ENCODE measurements around the gene SMIM44. TPM values are rescaled to one million over a fixed set of nuclear protein-coding genes. Genes with fewer than 3 reads are reported as not detected.

SMIM44 gene
- total and polyA plus RNA-seq, 2 donors (not counting 1 experiment from before 2014, with no cell fraction given): not detected

GRCh38 chr19:3477506-3477905 lies 5.7 kb downstream of the SMIM44 start:
- no peak for DNase-seq (ENCODE audit: low read depth in 2 of 2)
- Histone ChIP-seq H3K4me1 (ENCODE audit: control insufficient read depth, extremely low read depth, insufficient read depth, low read length) (no peaks in the 10 kb centered on the region), H3K9ac (ENCODE audit: insufficient read depth, low read length) (no peak overlapping the region), H3K27ac (ENCODE audit: insufficient read depth, low read length) (no peak overlapping the region), H3K36me3 (ENCODE audit: control insufficient read depth, insufficient read depth, low read length) (no peaks in the 10 kb centered on the region), H4K20me1 (ENCODE audit: control insufficient read depth, extremely low read depth, insufficient read depth, low read length) (no peaks in the 10 kb centered on the region), H3K79me2 (ENCODE audit: control insufficient read depth, insufficient read depth, low read length) (no peaks in the 10 kb centered on the region), H3K4me2 (ENCODE audit: extremely low read depth, insufficient read depth, low read length) (no peak overlapping the region), H3K27me3 (ENCODE audit: control insufficient read depth, insufficient read depth, low read length) (peaks cover 12% of the 10 kb centered on the region), H2AFZ (ENCODE audit: low read length) (no peak overlapping the region), H3K9me3 (ENCODE audit: control insufficient read depth, insufficient read depth, low read depth, low read length) (no peaks in the 10 kb centered on the region), H3K4me3 (replicated peaks in 1 of 4; ENCODE audit: control extremely low read depth in 1 of 4, insufficient read depth in 1 of 4, low read depth in 3 of 4, low read length in 4 of 4) (no peak overlapping the region)
- no peak for TF ChIP-seq EZH2 (IDR thresholded peaks at IDR 0.05; ENCODE audit: low read length, missing control alignments)
- no peak for TF ChIP-seq CTCF (conservative IDR thresholded peaks at IDR 0.05 in 1 of 2, IDR thresholded peaks at IDR 0.05 in 1 of 2; ENCODE audit: low read depth in 1 of 2, low read length in 2 of 2)

GRCh38 chr19:3476830-3477229 lies 6.4 kb downstream of the SMIM44 start:
- Histone ChIP-seq H3K4me1 (ENCODE audit: control insufficient read depth, extremely low read depth, insufficient read depth, low read length) (peaks cover 3% of the 10 kb centered on the region), H3K27me3 (ENCODE audit: control insufficient read depth, insufficient read depth, low read length) (peaks cover 6% of the 10 kb centered on the region), H2AFZ (ENCODE audit: low read length) (no peak overlapping the region), H3K27ac (ENCODE audit: insufficient read depth, low read length) (no peak overlapping the region), H3K9me3 (ENCODE audit: control insufficient read depth, insufficient read depth, low read depth, low read length) (no peaks in the 10 kb centered on the region), H4K20me1 (ENCODE audit: control insufficient read depth, extremely low read depth, insufficient read depth, low read length) (no peaks in the 10 kb centered on the region), H3K4me2 (ENCODE audit: extremely low read depth, insufficient read depth, low read length) (no peak overlapping the region), H3K36me3 (ENCODE audit: control insufficient read depth, insufficient read depth, low read length) (no peaks in the 10 kb centered on the region), H3K4me3 (replicated peaks in 1 of 4; ENCODE audit: control extremely low read depth in 1 of 4, insufficient read depth in 1 of 4, low read depth in 3 of 4, low read length in 4 of 4) (no peak overlapping the region), H3K9ac (ENCODE audit: insufficient read depth, low read length) (no peak overlapping the region), H3K79me2 (ENCODE audit: control insufficient read depth, insufficient read depth, low read length) (no peaks in the 10 kb centered on the region)
- TF ChIP-seq EZH2 (IDR thresholded peaks at IDR 0.05; ENCODE audit: low read length, missing control alignments) (no peak), CTCF (conservative IDR thresholded peaks at IDR 0.05 in 1 of 2, IDR thresholded peaks at IDR 0.05 in 1 of 2; ENCODE audit: low read depth in 1 of 2, low read length in 2 of 2) (no peak)
- no peak for DNase-seq (ENCODE audit: low read depth in 2 of 2)

GRCh38 chr19:3475449-3475848 lies 7.8 kb downstream of the SMIM44 start:
- Histone ChIP-seq H4K20me1 (ENCODE audit: control insufficient read depth, extremely low read depth, insufficient read depth, low read length) (no peaks in the 10 kb centered on the region), H3K4me1 (ENCODE audit: control insufficient read depth, extremely low read depth, insufficient read depth, low read length) (peaks cover 3% of the 10 kb centered on the region), H3K9ac (ENCODE audit: insufficient read depth, low read length) (no peak overlapping the region), H3K4me2 (ENCODE audit: extremely low read depth, insufficient read depth, low read length) (no peak overlapping the region), H3K79me2 (ENCODE audit: control insufficient read depth, insufficient read depth, low read length) (no peaks in the 10 kb centered on the region), H3K9me3 (ENCODE audit: control insufficient read depth, insufficient read depth, low read depth, low read length) (no peaks in the 10 kb centered on the region), H2AFZ (ENCODE audit: low read length) (no peak overlapping the region), H3K27ac (ENCODE audit: insufficient read depth, low read length) (no peak overlapping the region), H3K36me3 (ENCODE audit: control insufficient read depth, insufficient read depth, low read length) (no peaks in the 10 kb centered on the region), H3K4me3 (replicated peaks in 1 of 4; ENCODE audit: control extremely low read depth in 1 of 4, insufficient read depth in 1 of 4, low read depth in 3 of 4, low read length in 4 of 4) (no peak overlapping the region), H3K27me3 (ENCODE audit: control insufficient read depth, insufficient read depth, low read length) (no peaks in the 10 kb centered on the region)
- DNase-seq (ENCODE audit: low read depth in 2 of 2): no peak
- TF ChIP-seq CTCF (conservative IDR thresholded peaks at IDR 0.05 in 1 of 2, IDR thresholded peaks at IDR 0.05 in 1 of 2; ENCODE audit: low read depth in 1 of 2, low read length in 2 of 2) (no peak), EZH2 (IDR thresholded peaks at IDR 0.05; ENCODE audit: low read length, missing control alignments) (no peak)
